ENCODE measurements around the gene RNF166. TPM values are rescaled to one million over a fixed set of nuclear protein-coding genes. Genes with fewer than 3 reads are reported as not detected.
A peak's percentile ranks its signal among the peaks of the same experiment; 100 is the strongest.

The RNF166 gene
- total RNA-seq, 2 experiments from 2014 or later: 124 to 174 TPM

- peaks cover 46% of the 10 kb centered on the region for H3K4me1 Mint-ChIP-seq
- ATAC-seq (peak; percentile 90), DNase-seq (peak; percentile 91)
- H3K27me3 Mint-ChIP-seq: peaks cover 4% of the 10 kb centered on the region
- peak within 1 kb of the TSS; percentile 59 for H3K27ac Mint-ChIP-seq
- peak within 1 kb of the TSS; percentile 78 for H3K4me3 Mint-ChIP-seq
- H3K36me3 Mint-ChIP-seq: peaks cover 2% of the 10 kb centered on the region
- no peaks in the 10 kb centered on the region for H3K9me3 Mint-ChIP-seq (ENCODE audit: low read depth)
- CTCF ChIA-PET: interaction anchor here (0.8 to 4.7 kb wide), 6 partner anchors 12 to 116 kb away, joined by 3 to 58 read pairs (median 4); partner anchors contain the start of gene ZC3H18
These were observed 19.6 kb downstream of the RNF166 start, which contains the start of gene SNAI3 for GRCh38 chr16:88686439-88687253. SNAI3 (minus strand) TSS chr16:88686507; CDS start chr16:88686406, 101 bp downstream.

GRCh38 chr16:88686062-88686438 lies 20.2 kb downstream of the RNF166 start:
- Mint-ChIP-seq H3K36me3 (peaks cover 2% of the 10 kb centered on the region), H3K9me3 (ENCODE audit: low read depth) (no peaks in the 10 kb centered on the region), H3K27me3 (peaks cover 4% of the 10 kb centered on the region), H3K4me3 (peak overlapping the region; percentile 78), H3K4me1 (peaks cover 46% of the 10 kb centered on the region), H3K27ac (peak overlapping the region; percentile 52)
- ATAC-seq (peak; percentile 44), DNase-seq (peak; percentile 57)
- CTCF ChIA-PET: interaction anchor here (1.0 to 4.7 kb wide), 7 partner anchors 11 to 113 kb away, joined by 3 to 58 read pairs (median 5); partner anchors contain the start of gene MVD

- DNase-seq (peak; percentile 76), ATAC-seq (peak; percentile 4)
- H3K27me3 Mint-ChIP-seq: peaks cover 4% of the 10 kb centered on the region
- peak overlapping the region; percentile 78 for H3K4me3 Mint-ChIP-seq
- CTCF ChIA-PET: interaction anchor here (0.9 to 4.7 kb wide), 16 partner anchors 10 to 114 kb away, joined by 3 to 58 read pairs (median 4); partner anchors contain the start of gene MVD
- no peaks in the 10 kb centered on the region for H3K9me3 Mint-ChIP-seq (ENCODE audit: low read depth)
- peaks cover 6% of the 10 kb centered on the region for H3K36me3 Mint-ChIP-seq
- H3K27ac Mint-ChIP-seq: peak overlapping the region; percentile 59
- peaks cover 44% of the 10 kb centered on the region for H3K4me1 Mint-ChIP-seq
These were observed 20.8 kb downstream of the RNF166 start for GRCh38 chr16:88685156-88686061.

DNA sequence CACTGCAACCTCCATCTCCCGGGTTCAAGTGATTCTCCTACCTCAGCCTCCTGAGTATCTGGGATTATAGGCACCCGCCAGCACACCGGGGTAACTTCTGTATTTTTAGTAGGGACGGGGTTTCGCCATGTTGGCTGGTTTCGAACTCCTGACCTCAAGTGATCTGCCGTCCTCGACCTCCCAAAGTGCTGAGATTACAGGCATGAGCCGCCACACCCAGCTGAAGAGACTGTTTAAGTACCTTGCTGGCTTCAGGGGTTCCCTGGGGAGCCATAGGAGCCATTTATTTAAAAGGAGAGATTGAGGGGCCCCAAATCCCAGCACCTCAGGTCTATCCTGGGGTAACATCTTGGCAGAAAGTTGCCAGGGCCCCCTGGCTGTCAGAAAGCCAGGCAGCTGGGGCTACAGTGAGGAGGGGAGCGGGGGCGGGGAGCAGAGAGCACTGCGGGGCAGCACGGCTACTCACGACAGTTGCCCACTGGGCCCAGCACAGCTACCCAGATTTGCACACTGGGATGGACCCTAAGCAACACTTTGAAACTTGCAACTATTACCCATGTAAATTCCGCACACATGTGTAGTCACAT lies 21.5 kb downstream of the RNF166 start:
- CTCF ChIA-PET: interaction anchor here (0.9 to 4.7 kb wide), 14 partner anchors 10 to 115 kb away, joined by 3 to 58 read pairs (median 4); partner anchors contain the start of gene MVD
- H3K9me3 Mint-ChIP-seq (ENCODE audit: low read depth): no peaks in the 10 kb centered on the region
- peaks cover 8% of the 10 kb centered on the region for H3K36me3 Mint-ChIP-seq
- H3K27ac Mint-ChIP-seq: no peak overlapping the region
- peaks cover 4% of the 10 kb centered on the region for H3K27me3 Mint-ChIP-seq
- H3K4me1 Mint-ChIP-seq: peaks cover 42% of the 10 kb centered on the region
- DNase-seq (no peak), ATAC-seq (no peak)
- H3K4me3 Mint-ChIP-seq: peak overlapping the region; percentile 78

GRCh38 chr16:88681709-88682451 lies 24.3 kb downstream of the RNF166 start:
- Mint-ChIP-seq H3K4me3 (peak overlapping the region; percentile 58), H3K36me3 (peaks cover 8% of the 10 kb centered on the region), H3K27ac (peak overlapping the region; percentile 96), H3K4me1 (peaks cover 40% of the 10 kb centered on the region), H3K27me3 (no peaks in the 10 kb centered on the region), H3K9me3 (ENCODE audit: low read depth) (no peaks in the 10 kb centered on the region)
- CTCF ChIA-PET: interaction anchor here (0.8 to 4.7 kb wide), 12 partner anchors 10 to 112 kb away, joined by 3 to 44 read pairs (median 7); partner anchors contain the start of genes MVD and ZC3H18
- ATAC-seq: peak; percentile 59
- peak; percentile 87 for DNase-seq

GRCh38 chr16:88681084-88681680 lies 25.0 kb downstream of the RNF166 start:
- H3K27ac Mint-ChIP-seq: peak overlapping the region; percentile 96
- CTCF ChIA-PET: interaction anchor here (0.8 to 4.7 kb wide), 14 partner anchors 11 to 111 kb away, joined by 3 to 44 read pairs (median 6); partner anchors contain the start of genes MVD and ZC3H18
- peak overlapping the region; percentile 58 for H3K4me3 Mint-ChIP-seq
- peak; percentile 74 for DNase-seq
- ATAC-seq: peak; percentile 29
- peaks cover 8% of the 10 kb centered on the region for H3K36me3 Mint-ChIP-seq
- H3K27me3 Mint-ChIP-seq: no peaks in the 10 kb centered on the region
- peaks cover 40% of the 10 kb centered on the region for H3K4me1 Mint-ChIP-seq
- no peaks in the 10 kb centered on the region for H3K9me3 Mint-ChIP-seq (ENCODE audit: low read depth)

DNA sequence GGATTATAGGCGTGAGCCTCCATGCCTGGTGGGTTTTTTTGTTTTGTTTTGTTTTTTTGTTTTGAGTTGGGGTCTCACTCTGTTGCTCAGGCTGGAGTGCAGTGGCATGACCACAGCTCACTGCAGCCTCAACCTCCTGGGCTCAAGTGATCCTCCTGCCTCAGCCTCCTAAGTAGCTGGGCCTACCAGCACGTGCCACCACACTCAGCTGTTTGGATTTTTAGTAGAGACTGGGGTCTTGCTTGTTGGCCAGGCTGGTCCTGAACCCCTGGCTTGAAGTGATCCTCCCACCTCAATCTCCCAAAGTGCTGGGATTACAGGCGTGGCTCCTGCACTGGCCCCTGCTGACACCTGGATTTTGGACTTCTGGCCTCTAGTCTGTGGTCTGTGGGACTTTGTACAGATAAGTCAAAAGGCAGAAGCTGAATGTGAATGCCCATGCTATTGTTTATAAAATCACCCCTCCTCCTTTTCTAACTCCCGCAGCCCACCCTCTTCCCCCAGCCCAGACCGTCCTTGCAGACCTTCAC lies 25.6 kb downstream of the RNF166 start:
- no peaks in the 10 kb centered on the region for H3K27me3 Mint-ChIP-seq
- H3K36me3 Mint-ChIP-seq: peaks cover 8% of the 10 kb centered on the region
- ATAC-seq: no peak
- H3K27ac Mint-ChIP-seq: peak overlapping the region; percentile 96
- H3K4me1 Mint-ChIP-seq: peaks cover 40% of the 10 kb centered on the region
- DNase-seq: no peak
- no peaks in the 10 kb centered on the region for H3K9me3 Mint-ChIP-seq (ENCODE audit: low read depth)
- H3K4me3 Mint-ChIP-seq: peak overlapping the region; percentile 58
- CTCF ChIA-PET: interaction anchor here (1.1 to 4.7 kb wide), 13 partner anchors 10 to 110 kb away, joined by 3 to 44 read pairs (median 6); partner anchors contain the start of genes MVD and ZC3H18

GRCh38 chr16:88678224-88678979 lies 27.8 kb downstream of the RNF166 start:
- Mint-ChIP-seq H3K27me3 (no peaks in the 10 kb centered on the region), H3K9me3 (ENCODE audit: low read depth) (no peaks in the 10 kb centered on the region), H3K4me3 (no peak overlapping the region), H3K4me1 (peaks cover 24% of the 10 kb centered on the region), H3K36me3 (peaks cover 8% of the 10 kb centered on the region), H3K27ac (no peak overlapping the region)
- DNase-seq: no peak
- CTCF ChIA-PET: no interaction called here
- ATAC-seq: no peak

DNA sequence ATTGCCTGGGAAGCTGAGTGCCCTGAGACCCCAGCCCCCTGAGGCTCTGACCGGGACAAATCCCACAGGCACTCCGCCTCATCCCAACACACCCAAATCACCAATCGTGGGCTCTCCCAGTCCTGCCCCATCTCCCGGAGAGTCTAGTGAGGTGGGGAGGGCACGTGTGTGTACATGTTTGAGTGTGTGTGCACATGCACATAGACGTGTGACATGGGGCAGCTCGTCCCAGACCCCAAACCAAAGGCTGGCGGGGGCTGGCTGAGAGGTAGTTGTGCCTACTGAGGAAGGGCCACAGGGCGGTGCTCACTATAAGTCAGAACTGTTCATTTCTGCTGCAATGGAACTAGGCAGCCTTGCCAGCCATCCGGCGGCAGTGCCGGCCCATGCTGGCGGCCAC lies 28.5 kb downstream of the RNF166 start:
- H3K27me3 Mint-ChIP-seq: no peaks in the 10 kb centered on the region
- CTCF ChIA-PET: interaction anchor here (1.0 kb wide), 1 partner anchor 60 kb away, joined by 3 read pairs; no protein-coding TSS in a partner anchor
- no peaks in the 10 kb centered on the region for H3K9me3 Mint-ChIP-seq (ENCODE audit: low read depth)
- no peak overlapping the region for H3K27ac Mint-ChIP-seq
- H3K4me1 Mint-ChIP-seq: peaks cover 22% of the 10 kb centered on the region
- H3K36me3 Mint-ChIP-seq: peaks cover 8% of the 10 kb centered on the region
- ATAC-seq (no peak), DNase-seq (no peak)
- no peak overlapping the region for H3K4me3 Mint-ChIP-seq

DNA sequence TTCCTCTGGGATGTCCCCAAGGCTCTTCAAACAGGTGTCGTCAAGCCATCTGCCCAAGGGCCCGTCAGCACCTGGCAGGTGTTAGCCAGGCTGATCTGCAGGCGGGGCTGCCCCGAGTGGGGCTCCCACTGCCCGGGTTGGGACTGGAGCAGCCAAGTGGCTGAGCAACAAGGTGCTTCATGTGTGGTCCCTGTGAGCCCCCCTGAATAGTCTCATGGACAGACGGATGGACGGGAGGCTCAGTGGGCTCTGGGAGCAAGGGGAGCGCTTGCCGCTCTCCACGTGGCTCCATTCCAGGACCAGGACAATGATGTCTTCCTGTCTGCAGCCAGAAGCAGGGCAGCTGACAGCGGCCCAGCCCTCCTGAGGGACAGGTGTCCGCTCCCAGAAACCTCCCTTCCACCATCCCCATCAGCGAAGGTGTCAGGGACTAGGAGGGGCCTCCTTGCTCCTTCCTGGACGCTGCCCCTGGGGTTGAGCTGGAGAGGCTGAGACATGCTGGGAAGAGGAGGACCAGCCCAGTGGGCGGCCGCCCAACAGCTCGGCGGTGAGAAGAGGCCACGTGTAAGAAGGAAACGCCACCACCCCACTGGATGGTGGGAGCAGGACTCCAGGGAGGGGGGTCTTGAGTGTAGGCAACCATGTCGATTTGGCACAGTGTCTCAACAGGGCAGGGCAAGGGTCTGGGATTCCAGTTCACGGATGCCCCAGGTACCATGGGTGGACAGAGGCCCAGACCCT lies 29.5 kb downstream of the RNF166 start:
- no peaks in the 10 kb centered on the region for H3K9me3 Mint-ChIP-seq (ENCODE audit: low read depth)
- ATAC-seq: no peak
- no peak overlapping the region for H3K4me3 Mint-ChIP-seq
- peaks cover 6% of the 10 kb centered on the region for H3K36me3 Mint-ChIP-seq
- H3K4me1 Mint-ChIP-seq: peaks cover 13% of the 10 kb centered on the region
- no peak overlapping the region for H3K27ac Mint-ChIP-seq
- no peak for DNase-seq
- CTCF ChIA-PET: interaction anchor here (1.0 kb wide), 1 partner anchor 61 kb away, joined by 3 read pairs; no protein-coding TSS in a partner anchor
- H3K27me3 Mint-ChIP-seq: no peaks in the 10 kb centered on the region

All from activated CD8-positive, alpha-beta memory T cell treated with anti-CD3 and anti-CD28 coated beads, Interleukin-2, amount 10 ng/mL, durations not matched to agents 7 days and 5 days (primary cell).